Left ventricle myocardium superior (tissue), 1 donor: Measurements from ENCODE around the gene KIF3B. TPM values are rescaled to one million over a fixed set of nuclear protein-coding genes. Genes with fewer than 3 reads are reported as not detected.
A peak's percentile ranks its signal among the peaks of the same experiment; 100 is the strongest.
"Not testable (repeated sequence)": the region's sequence is repeated elsewhere in the genome, so short reads cannot be mapped to it uniquely, and the experiment has no call there.

Experiments
- ATAC-seq: fragments of 200-7000 bp; cut with Tn5 transposase; one replicate; pipeline ENCODE4 v1.9.1; 2020; ENCODE audit warnings: mild to moderate bottlenecking, moderate library complexity
- DNase-seq: peaks from one replicate; pipeline ENCODE4 v3.0.0-alpha.2; 2020
- intact Hi-C: fragments of 100-400 bp; cut with micrococcal nuclease; formaldehyde crosslinking; loops from one replicate; pipeline ENCODE4 v1.11.0; 2022
- total RNA-seq: library from RNA; stranded (reverse); fragmentation: NEBNext Ultra II Directional; extraction: Animal tissue kit (Norgen Biotek cat#: 25700); gene quantifications from one replicate; pipeline ENCODE4 v1.2.1, GENCODE V29; 2021
- donor health status: DM: no; HTN: yes; CAD: no; lungs with severe emphysema.

The KIF3B gene
- total RNA-seq, 1 donor from 2014 or later = 9.1 TPM

DNA sequence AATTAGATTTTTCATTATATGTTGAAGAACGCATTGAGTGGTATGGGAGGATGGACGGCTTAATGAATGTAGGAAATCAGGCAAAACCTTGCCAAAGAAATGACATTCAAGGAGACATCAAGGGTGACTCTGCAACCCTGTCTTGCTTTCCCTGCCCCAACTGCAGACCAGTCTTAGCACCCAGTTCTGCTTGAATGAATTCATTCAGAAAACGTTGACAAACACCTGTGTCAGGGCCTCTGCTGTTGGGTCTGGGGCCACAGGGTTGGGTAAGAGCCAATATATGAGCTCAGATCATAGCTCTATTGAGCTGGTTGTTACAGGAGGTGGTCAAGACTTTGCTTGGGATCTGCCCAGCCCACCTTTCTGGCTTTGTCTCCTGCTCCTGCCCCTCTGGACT, 73.0 kb downstream of the KIF3B start:
- DNase-seq = no peak
- intact Hi-C loops = no loop called here
- no peak for ATAC-seq

DNA sequence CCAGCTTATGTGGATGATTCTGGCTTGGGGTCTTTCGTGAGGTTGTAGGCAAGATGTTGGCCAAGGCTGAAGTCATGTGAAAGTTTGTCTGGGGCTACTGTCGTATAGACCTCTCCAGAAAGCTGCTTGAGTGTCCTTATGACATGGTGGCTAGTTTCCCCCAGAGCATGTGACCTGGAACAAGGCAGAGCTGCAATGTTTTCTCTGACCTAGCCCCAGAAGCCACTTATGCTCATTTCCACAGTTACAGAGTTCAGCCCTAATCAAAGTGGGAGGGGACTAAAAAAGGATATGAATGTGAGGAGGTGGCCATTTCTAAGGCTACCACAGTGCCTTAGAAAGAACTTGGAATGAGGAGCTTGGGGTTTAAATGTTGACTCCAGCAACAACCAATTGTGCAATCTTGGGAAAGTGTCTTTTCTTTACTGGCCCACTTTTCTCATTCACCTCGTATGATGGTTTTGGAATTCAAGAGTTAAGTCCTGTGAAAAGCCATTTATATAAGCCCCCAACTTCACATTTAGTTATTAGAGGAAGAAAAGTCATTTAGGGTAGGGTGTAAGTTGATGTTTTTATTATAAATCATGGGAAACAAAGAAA, 74.8 kb downstream of the KIF3B start:
- no peak for ATAC-seq
- intact Hi-C loops = no loop called here
- no peak for DNase-seq

DNA sequence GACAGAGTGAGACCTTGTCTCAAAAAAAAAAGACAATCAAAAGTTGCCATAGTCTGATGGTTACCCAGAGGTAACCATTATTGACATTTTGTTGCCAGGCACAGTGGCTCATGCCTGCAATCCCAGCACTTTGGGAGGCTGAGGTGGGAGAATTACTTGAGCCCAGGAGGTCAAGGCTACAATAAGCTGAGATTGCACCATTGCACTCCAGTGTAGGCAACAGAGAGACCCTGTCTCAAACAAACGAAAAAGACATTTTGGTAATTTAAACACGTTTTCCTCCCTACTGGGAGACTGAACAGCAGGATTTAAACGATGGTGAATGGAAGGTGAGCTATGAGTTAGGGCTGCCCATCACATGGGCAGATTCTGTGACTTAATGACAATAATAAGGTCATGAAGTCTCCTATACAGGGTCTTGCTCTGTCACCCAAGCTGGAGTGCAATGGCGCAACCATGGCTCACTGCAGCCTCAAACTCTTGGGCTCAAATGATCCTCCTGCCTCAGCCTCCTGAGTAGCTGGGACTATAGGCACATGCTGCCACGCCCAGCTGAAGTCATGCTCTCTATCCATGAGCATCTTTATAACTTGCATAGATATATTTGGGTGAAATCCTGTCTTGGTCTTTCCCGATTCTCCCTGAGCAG, 76.5 kb downstream of the KIF3B start:
- intact Hi-C loops = no loop called here
- no peak for ATAC-seq
- no peak for DNase-seq

DNA sequence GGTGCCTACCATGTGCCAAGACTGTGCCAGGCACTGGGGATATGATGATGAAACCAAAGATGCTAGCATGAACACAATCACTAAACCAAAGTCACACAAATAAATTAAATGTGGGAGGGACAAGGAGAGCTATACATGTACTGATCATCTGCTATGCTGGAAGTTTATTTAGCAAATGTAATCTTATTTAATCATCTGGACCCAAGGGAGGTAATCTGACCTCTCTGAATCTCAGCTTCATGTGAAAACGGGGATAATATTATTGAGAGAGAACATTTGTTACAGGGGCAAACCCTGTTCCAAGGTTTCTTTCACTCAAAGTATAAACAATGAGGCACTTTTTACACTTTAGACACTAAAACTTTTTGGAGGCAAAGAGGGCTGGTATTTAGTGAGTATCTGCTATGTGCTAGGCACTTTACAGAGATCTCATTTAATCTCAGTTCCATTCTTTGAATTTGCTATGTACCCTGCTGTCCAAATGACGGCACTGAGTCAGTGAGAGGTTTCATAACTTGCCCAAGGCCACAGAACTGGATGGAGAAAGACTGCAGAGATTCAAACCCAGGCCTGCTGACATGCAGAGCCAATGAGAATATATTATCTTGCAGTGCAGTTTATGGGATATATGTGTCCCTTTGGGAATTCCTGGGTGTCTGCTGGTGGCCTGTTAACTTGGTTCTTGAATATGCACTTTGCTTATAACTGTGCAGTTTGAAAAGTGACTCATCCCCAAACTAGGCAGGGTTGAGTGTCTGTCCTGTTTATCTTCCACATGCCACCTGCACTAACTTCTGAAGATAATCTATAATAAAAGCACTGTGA, 77.4 kb downstream of the KIF3B start:
- intact Hi-C loops = no loop called here
- DNase-seq (no peak), ATAC-seq (no peak)

DNA sequence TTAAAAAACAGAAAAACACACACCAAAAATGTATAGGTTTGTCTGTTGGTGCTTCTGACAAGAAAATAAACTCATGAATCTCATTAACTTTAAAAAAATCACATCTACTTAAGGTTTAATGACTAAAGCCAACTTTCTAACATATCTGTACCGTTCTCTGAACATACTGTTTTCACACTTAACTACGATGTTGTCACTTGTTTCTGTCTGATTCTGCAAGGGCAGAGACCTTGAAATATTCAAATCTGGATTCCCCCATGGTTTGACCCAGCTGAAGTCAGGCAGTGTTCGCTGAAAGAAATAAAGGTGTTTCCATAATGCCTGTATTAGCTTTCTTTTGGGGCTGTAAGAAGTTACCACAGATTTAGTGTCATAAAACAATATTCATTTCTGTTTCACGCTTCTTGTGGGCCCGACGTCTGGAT, 78.0 kb downstream of the KIF3B start:
- intact Hi-C loops = no loop called here
- ATAC-seq (no peak), DNase-seq (no peak)

DNA sequence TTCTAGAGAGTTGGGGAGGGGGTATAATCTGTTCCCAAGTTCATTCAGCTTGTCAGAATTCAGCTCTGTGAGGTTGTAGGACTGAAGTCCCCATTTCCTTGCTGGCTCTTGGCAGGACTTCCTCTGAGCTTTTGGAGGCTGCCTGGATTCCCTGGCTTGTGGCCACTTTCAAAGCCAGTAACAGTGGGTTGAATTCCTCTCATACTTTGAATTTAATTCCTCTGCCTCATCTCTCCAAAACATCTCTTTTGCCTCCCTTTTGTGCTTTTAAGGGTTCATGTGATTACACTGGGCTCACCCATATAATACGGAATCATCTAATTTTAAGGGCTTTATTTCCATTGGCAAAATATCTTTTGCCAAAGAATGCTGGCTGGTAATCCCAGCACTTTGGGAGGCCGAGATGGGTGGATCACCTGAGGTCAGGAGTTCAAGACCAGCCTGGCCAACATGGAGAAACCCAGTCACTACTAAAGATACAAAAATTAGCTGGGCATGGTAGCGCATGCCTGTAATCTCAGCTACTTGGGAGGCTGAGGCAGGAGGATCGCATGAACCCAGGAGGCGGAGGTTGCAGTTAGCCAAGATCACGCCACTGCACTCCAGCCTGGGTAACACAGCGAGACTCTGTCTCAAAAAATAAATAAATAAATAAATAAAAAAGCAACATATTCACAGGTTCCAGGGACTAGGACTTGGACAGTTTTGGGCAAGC, 78.6 kb downstream of the KIF3B start:
- DNase-seq, ATAC-seq, intact Hi-C loops: not testable (repeated sequence)

DNA sequence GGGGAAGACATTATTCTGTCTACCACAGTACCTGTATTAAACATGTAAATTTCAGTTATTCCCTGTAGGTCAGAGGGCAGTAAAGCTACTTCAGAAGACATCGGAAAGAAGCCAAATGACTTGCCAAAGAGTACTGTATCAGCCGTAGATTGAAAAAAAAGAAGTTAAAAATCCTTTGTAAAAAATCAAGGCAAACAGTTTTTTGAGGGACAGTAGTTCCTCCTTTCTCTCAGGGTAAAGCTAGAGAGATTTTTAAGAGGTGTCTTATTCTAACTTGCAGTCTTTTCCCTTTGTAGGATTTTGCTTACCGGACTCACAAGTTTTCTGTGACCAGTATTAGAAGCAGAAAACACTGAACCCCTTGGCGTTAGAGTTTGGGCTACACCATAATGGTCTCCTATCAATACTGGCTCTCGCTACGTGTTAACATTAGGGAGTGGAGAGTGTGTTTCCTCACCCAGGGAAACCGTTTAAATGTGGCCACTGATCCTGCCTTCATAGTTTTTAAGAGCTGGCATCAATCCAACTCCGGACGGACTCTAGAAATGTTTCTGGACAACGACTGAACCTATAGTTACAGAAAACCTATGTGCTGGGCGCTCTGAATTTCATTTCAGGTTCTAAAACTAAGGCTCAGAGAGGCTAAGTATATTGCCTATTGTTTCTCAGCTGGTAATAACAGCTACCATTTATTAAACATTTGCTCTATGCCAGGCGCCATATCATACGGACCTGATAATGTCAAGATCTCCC, 79.3 kb downstream of the KIF3B start:
- ATAC-seq (no peak), DNase-seq (no peak)
- intact Hi-C loops = no loop called here

DNA sequence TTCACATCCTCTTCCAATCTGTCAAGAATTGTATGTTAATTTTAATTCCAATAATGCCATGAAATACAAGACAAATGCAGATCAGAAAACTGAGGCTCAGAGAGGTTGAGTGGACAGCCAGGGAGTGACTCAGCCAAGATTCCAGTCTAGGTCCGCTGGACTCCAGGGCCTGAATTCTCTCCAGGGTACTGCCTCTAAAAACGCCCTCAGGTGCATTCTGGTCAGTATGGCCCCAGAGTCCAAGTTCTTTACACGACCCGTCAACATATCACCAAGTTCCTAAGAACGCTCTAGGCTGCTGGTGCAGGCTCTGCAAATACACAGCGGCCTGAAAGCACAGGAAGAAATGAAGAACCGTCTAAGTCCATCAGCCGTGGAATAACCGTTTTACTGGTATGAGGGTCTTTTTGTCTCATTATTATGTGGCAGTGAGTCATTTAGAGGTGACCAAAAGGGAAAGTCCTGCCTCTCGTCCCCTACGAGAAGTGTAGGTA, 80.0 kb downstream of the KIF3B start:
- DNase-seq = no peak
- intact Hi-C loops = no loop called here
- peak; percentile 14 for ATAC-seq

DNA sequence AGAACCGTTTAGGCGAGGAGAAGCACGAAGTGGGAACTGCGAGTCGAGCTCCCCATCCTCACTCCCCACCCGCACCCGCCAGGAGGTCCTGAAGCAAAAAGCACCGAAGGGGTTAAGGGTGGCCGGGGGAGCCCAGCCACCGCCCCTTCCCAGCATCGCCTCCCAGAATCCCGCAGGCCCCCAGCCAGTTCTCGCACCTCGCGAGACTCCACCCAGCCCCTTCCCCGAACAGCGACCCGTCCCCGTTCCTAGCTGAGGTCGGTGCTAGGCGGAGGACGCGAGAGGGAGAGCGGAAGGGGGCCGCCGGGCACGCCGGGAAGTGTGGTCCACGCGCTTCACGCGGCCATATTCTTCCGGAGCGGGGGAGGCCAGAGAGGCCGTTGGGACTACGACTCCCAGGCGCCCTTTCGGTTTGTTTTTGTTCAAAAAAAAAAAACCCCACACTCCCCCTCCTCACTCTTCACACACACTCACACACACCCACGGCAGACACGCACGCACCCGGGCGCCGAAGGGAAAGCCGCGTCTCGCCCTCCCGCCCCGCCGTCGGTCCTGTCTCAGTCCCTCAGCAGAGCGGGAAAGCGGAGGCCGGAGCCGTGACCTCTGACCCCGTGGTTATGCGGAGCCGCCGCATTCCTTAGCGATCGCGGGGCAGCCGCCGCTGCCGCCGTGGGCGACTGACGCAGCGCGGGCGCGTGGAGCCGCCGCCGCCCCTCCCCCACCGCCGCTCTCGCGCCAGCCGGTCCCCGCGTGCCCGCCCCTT, 80.6 kb downstream of the KIF3B start, which contains the start of gene ASXL1:
ASXL1 (plus strand) TSS at position 463 of the 763 bp plus-strand sequence. CDS start 445 bp downstream, outside the sequence.
- DNase-seq (peak; percentile 98), ATAC-seq (peak; percentile 96)
- intact Hi-C loops = no loop called here

DNA sequence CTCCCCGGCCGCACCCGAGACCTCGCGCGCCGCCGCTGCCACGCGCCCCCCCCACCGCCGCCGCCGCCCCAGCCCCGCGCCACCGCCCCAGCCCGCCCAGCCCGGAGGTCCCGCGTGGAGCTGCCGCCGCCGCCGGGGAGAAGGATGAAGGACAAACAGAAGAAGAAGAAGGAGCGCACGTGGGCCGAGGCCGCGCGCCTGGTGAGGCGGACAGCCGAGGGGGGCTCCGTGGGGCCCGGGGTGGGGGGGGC, 81.1 kb downstream of the KIF3B start:
- ATAC-seq (no peak), DNase-seq (no peak)
- intact Hi-C loops = no loop called here

DNA sequence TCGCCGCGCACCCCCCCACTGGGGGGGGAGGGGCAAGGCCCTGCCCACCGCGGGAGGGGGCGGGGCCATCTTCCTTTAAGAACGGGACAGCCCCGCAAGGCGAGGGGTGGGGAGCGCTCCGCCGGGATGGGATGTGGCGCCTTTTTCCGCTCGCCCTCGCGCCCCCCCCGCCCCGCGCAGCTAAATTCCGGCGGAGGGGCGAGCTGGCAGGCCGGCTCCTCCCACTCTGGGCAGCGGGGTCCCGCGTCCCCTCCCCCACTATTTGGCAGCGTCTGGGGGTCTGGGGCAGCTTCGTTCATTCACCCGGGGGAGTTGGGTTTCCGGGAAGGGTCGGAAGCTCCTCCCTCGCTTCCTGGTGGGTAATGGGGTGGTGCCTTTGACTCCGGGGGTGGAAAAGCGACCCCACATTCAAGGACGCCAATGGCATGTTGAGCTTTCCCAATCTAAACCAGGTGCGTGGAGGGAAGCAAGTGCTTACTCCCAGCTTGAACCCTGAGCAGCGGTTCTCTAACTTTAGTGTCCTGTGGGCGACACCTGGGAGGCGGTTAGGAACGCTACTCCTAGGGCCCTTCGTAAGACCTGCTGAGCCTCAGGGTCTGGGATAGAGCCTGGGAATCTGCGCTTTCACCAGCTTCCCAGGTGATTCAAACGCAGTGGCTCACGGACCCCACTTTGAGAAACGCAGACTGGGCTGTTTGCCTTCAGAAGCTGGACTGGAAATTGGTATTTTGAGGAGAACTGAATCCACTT, 81.6 kb downstream of the KIF3B start:
- intact Hi-C loops = no loop called here
- ATAC-seq (peak; percentile 52), DNase-seq (peak; percentile 85)

DNA sequence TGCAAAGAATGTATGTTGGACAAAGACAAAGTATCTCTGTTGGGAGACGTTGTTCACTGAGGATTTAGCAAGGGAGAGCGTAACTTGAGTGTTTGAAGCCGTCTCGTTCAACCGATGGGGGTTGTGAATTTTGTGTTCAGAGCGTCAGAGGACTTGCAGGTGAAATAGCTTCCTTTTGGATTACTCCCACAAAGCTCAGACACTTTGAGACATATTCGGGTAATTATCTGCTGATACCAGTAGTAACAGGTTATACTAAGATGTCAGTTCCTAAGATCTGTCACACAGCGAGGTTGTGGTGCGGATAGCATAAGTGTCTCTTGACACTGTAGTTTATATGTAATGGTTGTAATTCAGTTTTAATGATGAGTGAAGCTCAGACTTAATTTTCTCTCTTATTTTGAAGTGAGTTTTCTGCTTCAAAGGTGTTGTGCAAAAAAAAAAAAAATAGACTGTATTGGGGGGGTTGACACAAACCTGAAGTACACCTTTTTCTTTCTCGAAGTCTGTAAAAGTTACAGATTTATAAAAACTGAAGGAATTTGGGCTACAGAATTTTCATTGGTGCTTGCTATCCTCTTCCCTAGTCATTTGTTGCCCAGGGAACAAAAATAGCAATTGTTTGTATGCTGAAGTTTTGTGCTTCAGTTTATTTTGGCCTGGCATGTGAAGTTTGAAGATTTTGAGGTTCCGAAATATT, 82.3 kb downstream of the KIF3B start:
- intact Hi-C loops = no loop called here
- no peak for DNase-seq
- no peak for ATAC-seq

DNA sequence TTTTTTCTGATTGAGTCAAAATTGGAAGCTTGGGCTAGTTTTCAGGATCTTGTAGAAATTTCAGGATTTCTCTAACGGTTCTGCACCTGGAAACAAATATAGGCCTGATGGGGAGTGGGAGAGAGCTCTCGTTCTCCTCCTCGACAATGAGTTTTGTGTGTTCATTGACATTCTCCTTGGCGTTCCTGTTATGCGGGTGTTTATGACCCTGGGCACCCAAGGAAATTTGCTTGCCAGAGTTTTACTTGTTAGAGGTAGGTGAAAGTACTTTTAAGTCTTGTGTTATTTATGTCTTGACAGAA, 82.8 kb downstream of the KIF3B start:
- ATAC-seq (no peak), DNase-seq (no peak)
- intact Hi-C loops = no loop called here

DNA sequence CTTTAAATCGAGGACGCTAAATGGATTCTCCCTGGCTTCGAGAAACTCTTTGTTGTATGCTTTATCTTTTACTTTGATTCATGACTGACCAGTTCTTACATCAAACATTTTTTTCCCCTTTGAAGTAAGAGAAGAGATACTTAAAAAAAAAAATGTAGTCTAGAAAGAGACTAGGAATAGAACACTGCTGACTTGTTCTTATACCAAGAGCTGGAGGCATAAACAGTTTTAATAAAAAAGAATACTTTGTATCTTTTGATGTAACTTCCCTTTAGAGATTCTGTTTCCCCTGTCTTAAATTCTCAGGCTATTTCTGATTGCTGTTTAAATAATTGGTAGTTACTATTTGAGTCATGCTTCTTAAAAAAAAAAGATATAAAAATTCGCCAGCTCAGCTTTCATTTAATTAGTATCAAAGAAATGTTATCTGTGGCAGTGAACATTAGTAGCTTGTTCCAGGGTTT, 85.5 kb downstream of the KIF3B start:
- no peak for DNase-seq
- intact Hi-C loops = no loop called here

DNA sequence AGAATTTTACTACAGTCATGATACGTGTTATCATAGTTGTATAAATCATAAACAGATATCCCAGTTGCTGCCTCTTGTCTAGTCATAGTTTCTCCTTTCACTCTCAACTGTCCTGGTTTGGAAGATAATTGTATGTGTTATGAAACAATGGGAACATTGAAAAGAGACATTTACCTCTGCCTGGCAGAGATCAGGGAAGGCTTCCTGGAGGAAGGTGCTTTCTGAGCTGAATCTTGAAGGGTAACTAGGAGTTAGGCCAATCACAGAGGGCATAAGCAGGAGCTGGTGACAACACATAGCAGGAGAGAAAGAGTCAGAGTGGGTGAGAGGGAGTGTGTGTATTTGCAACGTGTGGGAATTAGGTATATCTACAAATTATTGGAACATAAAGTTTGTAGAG, 86.0 kb downstream of the KIF3B start:
- DNase-seq (no peak), ATAC-seq (no peak)
- intact Hi-C loops = no loop called here

More for the DNA sequence above, 85.5 kb downstream of the KIF3B start:
- no peak for ATAC-seq

DNA sequence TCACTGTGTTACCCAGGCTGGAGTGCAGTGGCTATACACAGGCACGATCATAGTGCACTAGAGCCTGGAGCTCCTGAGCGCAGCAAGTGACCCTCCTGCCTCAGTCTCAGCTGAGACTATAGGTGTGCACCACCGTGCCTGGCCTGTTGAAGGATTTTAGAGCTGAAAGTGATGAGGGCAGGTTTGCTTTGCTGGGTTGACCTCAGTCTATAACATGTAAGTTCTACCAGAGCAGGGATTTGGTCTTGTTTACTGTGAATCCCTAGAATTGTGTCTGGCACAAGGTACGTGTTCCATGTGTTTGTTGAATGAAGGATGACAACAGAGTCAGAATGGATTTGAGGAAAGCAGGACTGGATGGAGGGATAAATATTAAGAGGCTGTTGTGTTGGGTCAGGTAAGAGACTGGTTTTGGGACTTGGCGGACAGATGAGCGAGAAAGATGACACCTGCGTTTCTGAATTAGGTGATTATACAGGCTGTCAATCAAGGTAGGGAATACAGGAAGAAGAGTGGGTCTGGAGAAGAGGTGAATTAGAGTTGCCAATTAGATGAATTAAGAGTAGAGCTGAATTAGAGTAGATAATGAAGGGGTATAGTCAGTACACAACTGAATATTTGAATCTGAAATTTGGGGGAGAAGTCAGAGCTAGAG, 87.2 kb downstream of the KIF3B start:
- intact Hi-C loops = no loop called here
- ATAC-seq = peak; percentile 16

DNA sequence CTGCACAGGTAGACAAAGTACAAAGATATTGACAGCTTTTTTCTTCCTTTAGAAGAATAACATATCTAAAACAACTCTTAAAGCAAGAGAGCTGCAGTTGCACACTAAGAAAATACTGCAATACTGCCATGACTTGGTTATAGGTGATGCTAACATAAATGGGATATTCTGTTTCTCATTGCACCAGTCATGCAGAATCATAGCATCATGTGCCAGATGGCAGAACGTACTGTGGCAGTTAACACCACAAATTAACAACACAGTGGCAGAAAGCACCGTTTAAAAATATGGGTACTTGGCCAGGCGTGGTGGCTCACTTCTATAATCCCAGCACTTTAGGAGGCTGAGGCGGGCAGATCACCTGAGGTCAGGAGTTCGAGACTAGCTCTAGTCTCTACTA, 88.1 kb downstream of the KIF3B start:
- ATAC-seq (no peak), DNase-seq (no peak)
- intact Hi-C loops = no loop called here

More for the DNA sequence above, 87.2 kb downstream of the KIF3B start:
- DNase-seq = no peak
